Activated CD4-positive, CD25-positive, alpha-beta regulatory T cell treated with anti-CD3 and anti-CD28 coated beads, Interleukin-2, amount 50 U/mL, for 24 hours (primary cell): ENCODE measurements around the gene DCAF7.

Experiments
- ATAC-seq, 2 donors: fragments of 150-1000 bp; cut with Tn5 transposase; one replicate each; pipeline ENCODE4 v1.10.0; 2021; ENCODE audit warnings: mild to moderate bottlenecking in 1 of 2, moderate library complexity in 1 of 2

DCAF7 gene

DNA sequence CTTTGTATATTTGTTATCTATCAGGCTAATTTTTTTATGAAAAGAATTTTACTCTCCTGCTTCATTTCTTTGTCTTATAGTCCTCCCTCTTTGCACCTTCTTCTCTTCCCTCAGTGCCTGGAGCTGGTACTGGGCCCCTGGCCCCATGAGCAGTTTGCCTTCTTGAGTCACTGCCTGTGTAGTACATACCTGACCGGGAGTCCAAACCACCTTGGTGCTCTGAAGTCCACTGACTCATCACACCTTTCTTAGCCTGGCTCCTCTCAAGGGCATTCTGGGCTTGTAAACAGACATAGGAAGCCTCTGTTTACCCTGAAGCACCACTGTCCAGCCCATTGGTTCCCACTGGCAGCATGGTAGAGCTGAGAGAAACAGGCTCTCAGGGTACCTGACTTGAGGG lies 39.4 kb downstream of the DCAF7 start:
- no peak for ATAC-seq

DNA sequence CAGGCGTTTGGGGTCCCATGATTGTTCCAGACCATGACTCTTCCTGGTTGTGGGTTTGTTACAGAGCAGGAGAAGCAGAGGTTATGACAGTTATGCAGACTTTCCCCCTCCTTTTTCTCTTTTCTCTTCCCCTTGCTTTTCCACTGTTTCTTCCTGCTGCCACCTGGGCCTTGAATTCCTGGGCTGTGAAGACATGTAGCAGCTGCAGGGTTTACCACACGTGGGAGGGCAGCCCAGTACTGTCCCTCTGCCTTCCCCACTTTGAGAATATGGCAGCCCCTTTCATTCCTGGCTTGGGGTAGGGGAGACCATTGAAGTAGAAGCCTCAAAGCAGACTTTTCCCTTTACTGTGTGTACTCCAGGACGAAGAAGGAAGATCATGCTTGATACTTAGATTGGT lies 42.5 kb downstream of the DCAF7 start:
- ATAC-seq: no peak

DNA sequence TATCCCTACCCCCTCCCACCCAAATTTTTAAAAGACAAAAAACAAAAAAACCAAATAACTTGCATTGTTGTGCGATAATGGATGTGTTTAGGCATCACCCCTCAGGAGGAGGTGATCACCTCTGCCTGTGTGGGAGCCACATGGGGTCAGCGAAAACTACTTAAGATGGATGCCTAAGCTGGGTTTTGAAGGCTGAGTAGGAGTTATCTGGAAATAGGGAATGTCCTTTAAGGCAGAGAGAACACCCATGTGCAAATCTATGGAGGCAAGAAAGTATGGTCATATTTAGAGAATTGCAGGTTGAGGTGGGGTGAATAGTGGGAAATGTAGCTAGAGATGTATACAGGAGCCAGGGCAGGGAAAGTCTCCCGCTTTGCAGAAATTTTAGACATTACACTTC lies 44.9 kb downstream of the DCAF7 start:
- ATAC-seq: no peak

DNA sequence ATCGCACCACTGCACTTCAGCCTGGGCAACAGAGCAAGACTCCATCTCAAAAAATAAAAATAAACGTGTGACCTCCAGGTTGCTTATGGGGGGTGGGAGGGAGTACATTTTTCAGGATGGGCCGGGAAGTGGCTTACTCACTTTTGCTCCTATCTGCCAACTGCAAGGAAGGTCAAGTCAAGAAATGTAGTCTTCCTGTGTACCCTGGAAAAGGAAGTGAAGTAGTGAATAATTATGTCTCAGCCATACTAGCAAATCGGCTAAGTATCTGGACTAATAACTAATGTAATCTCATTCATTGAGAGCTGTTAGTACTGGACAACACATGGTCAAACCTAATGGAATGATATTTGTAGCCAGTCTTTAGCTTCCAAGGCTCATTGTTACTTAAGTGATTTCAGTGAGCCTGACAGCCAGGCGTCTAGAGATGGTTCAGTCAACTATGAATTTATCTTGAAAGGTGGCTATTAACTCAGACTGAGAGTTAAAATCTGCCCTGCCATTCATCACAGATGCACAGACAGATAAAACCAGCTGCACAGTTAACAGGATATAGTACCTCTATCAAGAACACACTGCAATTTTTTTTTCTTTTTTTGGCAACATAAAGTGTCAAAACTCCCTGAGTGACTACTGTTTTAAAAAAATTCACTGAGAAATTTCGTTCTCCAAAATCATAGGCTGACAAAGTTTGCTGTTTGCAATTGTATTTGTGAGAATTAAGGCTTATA lies 46.7 kb downstream of the DCAF7 start:
- peak; percentile 33 to 51 for ATAC-seq

DNA sequence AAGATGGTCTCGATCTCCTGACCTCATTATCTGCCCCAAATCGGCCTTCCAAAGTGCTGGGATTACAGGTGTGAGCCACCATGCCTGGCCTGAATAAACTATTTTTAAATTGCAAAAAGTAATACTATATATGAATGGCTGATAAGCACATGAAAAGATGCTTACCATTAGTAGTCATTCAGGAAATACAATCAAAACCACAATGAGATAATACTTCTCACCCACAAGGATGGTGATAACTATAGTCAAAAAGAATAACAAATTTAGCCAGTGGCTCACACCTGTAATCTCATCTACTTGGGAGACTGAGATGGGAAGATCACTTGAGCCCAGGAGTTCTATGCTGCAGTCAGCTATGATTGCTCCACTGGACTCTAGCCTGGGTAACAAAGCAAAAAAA lies 48.0 kb downstream of the DCAF7 start:
- peak in 1 of 2 donors; percentile 18 for ATAC-seq

DNA sequence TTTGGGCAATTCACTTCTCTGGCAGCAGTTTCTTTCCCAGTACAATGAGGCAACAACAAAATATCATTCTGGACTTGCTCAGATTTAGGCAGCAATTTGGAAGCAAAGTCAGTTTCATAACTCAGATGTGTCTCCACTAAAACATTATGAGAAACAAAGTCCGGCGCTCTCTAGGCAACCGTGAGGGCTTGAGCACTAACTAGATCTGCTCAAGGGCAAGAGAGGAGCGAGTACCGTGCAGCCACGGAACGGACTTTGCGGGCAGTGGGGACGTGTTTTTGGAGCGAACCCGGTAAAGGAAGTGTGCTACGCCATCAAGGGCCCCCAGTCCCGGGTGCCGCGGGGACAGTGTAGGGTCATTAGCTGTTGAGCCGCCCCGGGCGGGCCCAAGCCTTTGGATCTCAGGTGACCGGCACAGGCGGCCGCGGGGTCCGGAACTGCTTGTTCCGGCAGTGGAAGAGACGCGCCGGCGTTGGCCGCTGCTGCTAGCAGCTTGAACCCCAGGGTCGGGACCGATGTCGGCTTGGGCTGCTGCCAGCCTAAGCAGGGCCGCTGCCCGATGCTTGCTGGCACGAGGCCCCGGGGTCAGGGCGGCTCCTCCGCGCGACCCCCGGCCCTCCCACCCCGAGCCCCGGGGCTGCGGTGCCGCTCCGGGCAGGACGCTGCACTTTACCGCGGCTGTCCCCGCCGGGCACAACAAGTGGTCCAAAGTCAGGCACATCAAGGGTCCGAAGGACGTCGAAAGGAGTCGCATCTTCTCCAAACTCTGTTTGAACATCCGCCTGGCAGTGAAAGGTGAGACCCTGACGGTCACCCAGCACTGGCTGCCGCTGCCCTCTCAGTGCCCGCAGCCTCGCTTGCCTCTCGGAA lies 50.5 kb downstream of the DCAF7 start, which contains the start of gene TACO1:
Gene TACO1, plus strand, starts transcription at position 327 of the 870 bp plus-strand sequence. Its CDS starts 189 bp downstream, at position 516.
- ATAC-seq: peak; percentile 80 to 84

DNA sequence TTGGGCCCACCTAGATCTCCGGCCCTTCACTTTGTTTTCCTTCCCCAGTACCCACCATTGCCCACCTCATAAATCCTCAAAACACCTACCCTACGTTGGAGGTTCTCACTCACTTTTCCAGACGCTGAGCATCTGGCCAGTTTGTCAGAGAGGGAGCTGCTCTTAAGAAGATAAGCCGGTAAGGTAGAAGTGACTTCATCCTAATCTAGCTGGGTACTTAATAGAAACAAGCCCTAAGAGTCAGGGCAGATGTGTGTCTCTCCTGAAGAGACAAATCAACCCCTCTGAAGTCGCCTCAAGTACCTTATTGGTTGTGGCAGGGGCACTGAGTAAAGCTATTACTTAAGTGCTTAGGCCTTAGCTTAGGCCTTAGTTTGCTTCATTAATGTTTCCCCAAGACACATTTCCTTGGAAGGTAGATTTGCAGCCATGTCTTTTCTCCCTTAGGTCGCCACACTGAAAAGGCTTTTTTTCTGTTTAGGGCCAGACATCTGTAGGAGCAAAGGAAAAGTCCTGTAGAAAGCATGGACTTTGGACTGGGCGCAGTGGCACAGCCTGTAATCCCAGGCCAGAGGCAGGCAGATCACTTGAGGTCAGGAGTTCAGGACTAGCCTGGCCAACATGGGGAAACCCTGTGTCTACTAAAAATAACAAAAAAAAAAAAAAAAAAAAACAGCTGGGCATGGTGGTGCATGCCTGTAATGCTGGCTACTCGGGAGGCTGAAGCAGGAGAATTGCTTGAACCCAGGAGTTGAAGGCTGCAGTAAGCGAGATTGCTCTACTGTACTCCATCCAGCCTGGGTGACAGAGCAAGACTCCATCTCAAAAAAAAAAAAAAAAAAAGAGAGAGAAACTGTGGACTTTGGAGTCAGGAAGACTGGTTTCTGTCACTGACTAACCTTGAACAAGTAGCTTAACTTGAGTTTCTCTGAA lies 51.4 kb downstream of the DCAF7 start:
- ATAC-seq: no peak

DNA sequence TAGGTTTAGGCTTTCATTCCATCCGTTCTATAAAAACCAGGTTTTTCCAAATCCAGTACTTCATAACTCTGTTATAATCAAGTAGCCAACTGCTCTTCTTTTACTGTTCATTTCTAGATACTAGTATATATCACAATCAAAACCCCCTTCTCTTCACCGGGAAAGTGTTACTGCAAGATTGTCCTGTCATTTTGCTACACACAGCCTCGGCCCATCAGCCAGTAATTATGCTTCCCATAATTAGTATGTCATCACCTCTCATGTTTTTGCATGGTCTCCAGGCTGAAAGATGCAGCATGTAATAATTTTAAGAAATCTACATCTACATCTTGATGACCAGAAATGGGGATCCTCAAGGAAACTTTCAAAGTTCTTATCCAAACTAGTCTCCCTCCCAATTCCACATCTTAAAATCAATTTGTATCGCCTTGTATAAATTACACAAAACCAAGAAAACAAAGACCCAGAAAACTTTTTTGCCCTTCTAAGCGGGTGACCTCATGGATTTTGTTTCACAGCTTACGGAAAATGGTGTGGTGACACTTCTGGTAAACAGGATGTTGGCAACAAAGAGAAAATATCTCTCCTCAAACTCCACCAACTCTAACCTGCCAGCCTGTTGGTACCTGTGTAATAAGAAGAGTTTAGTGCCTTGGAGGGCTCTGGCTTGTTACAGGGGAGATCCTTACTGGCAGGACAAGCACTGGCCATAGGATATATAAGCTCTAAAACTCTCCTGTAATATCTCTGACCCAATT lies 59.7 kb downstream of the DCAF7 start:
- ATAC-seq: no peak

DNA sequence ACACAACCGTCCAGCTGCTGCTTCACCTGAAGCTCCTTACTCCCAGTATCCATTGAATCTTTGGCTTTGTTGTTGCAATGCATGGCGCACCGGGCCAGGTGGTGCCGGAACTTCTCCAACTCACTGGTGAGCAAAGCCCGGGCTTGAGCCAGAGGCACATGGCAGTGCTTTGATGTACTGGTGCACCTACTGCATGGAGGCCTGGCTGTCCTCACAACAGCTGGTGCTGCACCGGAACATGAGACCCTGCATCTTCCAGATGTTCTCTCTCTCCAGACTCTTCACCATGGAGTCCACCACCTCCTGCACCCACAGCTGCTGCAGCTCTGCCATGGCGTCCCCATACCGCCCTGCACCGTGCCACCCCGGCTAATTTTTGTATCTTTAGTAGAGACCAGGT lies 60.6 kb downstream of the DCAF7 start:
- ATAC-seq: no peak

DNA sequence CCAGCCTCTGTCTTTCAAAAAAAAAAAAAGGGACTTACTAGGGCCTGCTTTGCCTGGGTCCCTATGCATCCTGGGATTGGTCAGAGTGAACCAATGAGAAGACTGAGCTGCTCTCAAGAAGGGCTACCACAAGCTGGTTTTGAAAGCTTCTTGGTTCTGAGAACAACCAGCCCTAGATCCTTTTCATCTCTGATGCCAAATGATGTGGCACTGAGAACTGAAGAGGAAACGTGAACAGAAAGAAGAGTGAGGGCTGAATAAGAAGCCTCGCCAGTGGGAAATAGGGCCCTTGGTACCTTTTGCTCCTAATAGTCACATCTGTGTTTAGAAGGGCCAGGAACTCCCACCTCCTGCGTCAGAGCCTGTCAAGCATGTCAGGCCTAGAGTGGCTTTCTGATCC lies 61.1 kb downstream of the DCAF7 start:
- ATAC-seq: peak; percentile 15 to 48

DNA sequence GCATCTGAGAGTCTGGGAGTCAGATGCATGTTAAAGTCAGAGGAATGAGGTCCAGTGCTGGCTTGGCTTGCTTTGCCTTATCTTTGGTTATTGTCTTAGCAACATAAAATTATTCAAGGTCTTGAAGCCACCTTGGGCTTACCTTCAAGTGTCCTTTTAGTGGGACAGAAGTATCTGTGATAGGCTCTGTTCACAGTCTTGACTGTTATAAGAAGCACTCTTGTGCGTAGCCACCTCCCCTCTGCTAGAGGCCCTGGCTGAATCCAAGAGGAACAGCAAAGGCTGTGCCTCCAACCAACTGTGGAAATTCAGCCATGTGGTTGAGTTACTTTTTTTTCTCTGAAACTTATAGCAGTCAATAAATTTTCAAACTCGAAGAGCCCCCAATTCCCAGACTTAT lies 63.4 kb downstream of the DCAF7 start:
- ATAC-seq: no peak

DNA sequence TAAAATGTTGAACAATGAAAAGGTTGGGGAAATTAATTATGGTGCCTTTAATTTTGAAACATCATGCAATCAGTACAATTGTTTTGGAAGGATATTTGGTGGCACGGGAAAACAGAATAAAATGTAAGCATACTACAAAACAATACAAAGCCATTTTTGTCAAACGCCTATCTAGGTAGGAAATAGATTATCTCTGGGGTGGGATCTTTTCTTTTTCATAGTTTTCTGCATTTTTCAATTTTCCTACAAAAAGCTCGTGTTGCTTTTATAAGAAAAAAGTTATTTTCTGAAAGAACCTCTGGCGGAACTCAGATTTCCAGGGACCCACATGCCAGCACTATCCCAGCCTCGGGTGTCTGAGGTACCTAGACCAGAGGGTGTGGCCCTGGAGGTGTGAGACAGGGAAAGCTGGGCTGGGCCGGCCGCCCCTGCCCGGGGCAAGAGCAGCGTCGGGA lies 71.0 kb downstream of the DCAF7 start:
- ATAC-seq: no peak

DNA sequence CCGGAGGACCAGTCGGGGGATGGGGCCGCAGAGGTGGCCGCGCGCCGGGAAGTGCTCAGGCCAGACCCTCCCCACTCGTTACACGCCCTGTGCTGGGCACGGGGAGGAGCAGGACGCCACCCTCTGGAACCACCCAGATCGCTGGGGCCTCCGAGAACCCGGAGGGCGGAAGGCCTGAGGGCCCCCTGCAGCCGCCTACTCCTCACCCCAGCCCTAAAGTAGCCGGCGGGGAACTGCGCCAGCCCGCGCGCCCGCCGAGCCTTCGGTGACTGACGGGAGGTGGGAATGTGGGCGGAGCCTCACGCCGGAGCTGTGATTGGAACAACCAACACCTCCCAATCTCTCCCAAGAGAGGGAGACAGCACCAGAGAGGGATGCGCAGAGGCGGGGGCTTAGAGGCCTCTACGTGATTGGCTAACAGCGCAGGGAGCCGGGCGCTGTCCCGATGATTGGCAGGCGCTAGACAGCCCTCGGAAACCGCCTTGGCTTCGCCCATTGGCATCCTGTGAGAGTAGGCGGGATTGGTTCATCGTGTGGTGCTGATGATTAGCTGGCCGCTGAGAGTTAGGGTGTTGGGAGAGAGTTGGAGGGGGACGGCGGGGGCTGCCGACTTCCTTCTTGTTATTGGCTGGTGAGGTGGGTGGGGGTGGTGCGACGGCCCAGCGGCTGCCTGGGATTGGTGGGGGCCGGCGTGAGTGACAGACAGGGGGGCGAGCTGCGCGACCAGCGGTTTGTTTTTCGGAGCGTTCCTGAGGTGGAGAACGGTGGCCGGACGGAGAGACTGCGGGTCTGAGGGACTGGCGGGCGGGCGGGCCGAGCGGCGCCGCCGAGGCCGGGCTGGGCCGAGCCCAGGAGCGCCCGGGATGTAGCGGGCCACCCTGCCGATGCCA lies 71.7 kb downstream of the DCAF7 start, which contains the start of gene MAP3K3:
Gene MAP3K3, plus strand, starts transcription at position 734 of the 890 bp plus-strand sequence. CDS start 343 bp downstream, outside the sequence.
- ATAC-seq: peak; percentile 94 to 95

DNA sequence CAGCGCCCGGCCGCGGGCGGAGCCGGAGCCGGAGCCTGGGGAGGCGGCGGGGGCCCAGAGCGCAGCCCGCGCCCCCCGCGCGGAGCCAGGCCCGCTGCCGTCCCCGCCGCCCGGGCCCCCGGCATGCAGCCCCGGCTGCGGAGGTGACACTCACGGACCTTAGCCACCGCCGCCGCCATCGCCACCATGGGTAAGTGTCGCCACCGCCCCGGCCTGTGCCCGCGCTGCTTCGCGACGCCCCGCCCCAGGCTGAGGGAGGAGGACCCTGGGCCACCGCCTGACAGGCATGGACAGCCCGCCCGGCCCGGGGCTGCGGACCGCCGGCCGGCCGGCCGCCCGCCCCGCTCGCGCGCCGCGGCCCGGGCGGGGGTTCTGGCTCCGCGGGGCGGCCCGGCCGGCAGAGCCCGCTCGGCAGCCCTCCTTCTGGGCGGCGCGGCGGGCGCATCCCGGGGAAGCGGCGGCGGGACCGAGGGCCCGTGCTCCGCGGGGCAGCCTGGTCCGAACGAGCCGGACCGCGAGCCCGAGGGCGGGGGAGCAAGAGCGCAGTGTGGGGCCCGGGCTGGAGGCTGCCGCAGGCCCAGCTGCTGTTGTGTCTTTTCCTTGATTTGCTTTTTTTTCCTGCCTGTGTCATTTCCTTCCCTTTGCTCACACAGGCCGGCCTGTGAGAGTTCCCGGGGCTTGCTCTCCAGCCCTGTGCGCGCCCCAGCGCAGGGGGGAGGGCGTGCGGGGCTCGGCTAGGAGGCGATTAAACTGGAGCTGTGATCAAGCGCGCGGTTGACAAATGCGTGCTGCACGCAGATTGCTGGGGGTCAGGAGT lies 72.5 kb downstream of the DCAF7 start:
- peak; percentile 21 to 23 for ATAC-seq

DNA sequence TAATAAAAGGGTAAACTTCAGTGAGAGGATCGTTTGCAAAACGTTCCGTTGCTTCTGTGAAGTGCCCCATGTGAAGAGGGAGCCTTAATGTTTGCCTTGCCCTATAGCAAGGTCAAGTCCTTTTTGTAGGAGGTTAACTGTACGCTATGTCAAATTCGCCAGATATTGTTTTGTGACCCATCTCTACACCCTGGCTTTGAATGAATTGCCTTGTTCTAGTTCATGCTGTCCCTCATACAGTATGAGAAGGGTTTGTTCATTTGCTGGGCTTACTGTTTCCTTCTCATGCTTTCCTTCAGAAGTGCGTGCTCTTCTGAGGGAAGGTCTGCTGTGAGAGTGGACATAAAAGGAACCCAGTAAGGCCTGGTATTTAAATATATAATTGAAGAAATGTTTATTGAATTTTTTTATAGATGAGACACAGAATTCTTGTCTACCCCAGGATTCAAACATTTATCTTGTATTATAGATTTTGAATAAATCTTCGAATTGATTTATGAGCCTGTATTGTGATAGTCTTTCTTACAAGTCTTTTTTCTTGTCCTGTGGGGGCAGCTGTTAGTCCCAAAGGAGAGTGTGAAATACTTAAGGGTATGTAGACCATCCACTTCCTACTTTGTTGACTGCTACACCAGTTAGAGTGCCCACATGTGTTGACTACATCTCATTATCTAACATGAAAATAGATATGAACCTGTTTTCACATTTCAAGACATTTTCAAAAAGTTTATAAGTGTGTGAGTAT lies 73.7 kb downstream of the DCAF7 start:
- no peak for ATAC-seq

DNA sequence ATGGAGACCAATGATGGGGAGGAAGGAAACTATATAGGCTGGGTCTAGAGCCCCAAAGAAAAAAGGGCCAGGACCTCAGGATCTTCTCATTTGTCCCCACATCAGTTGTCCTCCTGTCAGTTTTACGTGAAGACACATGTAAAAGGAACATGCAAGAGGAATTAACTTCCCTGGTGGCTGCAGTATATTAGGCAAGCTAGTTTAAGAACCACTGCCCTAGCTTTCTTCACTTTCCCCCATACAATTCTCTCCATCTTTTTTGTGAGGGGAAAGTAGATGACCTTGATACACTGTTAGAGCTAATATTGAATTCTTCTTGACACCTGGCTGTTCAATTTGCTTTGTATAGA lies 74.2 kb downstream of the DCAF7 start:
- ATAC-seq: no peak

DNA sequence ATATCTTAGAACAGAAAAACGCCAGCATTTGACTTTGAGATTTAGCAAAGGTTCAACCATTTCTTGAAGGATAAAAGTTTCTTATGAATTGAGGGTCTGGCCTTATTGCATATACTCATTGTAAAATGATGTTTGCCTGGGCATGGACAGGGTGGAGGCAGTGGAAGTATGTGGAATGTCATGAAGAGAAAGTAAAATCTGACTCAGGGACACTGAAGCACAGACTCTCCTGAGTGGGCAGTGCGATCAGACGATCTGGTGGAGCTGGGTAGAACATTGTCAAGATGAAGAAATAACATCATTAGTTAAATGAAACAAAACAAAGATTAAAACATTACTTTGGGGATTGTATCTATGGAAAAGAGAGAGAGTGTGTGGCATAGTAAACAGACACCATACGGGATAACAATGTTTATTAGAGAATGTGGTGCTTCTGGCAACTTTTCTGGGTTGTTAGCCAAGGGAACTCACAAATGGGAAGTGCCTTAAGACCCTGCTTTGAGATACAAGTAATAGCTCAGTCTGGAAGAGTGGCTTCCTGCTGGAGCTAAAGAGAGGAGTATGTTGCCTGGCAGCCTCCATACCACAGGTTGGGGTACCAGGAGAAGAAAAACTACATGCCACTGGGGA lies 76.4 kb downstream of the DCAF7 start:
- no peak for ATAC-seq

DNA sequence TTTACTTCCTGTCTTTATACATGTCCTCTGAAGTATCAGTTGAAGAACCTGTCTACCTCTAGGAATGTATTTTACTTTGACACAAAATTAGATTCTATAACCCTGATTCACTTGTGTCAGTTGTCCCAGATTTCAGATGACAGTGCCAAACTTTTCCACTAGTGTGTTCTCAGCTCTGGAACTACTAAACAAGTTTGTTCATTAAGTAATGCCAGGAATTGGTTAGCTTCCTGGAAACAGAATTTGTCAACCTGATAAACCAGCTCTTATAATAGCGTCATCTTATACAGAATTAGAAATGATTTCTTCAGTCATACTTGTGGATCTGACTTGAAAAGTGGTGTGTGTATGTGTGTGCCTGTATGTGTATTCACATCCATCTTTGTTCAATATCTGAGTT lies 79.3 kb downstream of the DCAF7 start:
- no peak for ATAC-seq

DNA sequence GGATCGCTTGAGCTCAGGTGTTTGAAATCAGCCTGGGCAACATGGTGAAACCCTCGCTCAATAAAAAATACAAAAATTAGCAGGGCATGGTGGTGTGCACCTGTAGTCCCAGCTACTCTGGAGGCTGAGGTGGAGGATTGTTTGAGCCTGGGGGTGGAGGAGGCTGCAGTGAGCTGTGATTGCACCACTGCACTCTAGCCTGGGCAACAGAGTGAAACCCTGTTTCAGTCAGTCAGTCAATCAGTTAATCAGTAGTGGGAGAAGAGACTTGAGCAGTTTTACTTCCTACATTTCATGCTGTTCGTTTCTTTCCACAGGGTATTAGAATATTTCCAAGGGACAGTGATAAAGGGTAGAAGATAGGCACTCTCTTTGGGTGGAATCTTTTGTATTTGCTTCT lies 80.8 kb downstream of the DCAF7 start:
- no peak for ATAC-seq
